Activated CD4-positive, alpha-beta T cell treated with anti-CD3 and anti-CD28 coated beads for 36 hours (primary cell): Measurements from ENCODE around the gene GRK7. TPM values are rescaled to one million over a fixed set of nuclear protein-coding genes. Genes with fewer than 3 reads are reported as not detected.
"Not testable (repeated sequence)": the region's sequence is repeated elsewhere in the genome, so short reads cannot be mapped to it uniquely, and the experiment has no call there.

Experiments used
- ATAC-seq: fragments of 200-7000 bp; cut with Tn5 transposase; one replicate; pipeline ENCODE4 v1.10.0; 2021; ENCODE audit warnings: mild to moderate bottlenecking, moderate library complexity
- CTCF ChIA-PET: fragments of 350-600 bp; sonication (Branson Sonifier 250); formaldehyde crosslinking; loops from one replicate; lab custom pipeline; 2021; ENCODE audit warnings: antibody characterized with exemption; lab: Charles Lee
- POLR2A ChIA-PET: fragments of 350-600 bp; sonication (Branson Sonifier 250); formaldehyde crosslinking; loops from one replicate; lab custom pipeline; 2021; ENCODE audit warnings: antibody characterized with exemption, inconsistent platforms; lab: Charles Lee
- DNase-seq: peaks from one replicate; pipeline ENCODE4 v3.0.0-alpha.2; 2020
- H3K27ac Mint-ChIP-seq: one replicate; pipeline ENCODE4 v1.8.0; 2021; ENCODE audit warnings: mixed read lengths
- H3K27me3 Mint-ChIP-seq: one replicate; pipeline ENCODE4 v1.8.0; 2021; ENCODE audit warnings: mixed read lengths
- H3K36me3 Mint-ChIP-seq: one replicate; pipeline ENCODE4 v1.8.0; 2021; ENCODE audit warnings: low read depth, mixed read lengths
- H3K4me1 Mint-ChIP-seq: one replicate; pipeline ENCODE4 v1.8.0; 2021; ENCODE audit warnings: mixed read lengths
- H3K4me3 Mint-ChIP-seq: one replicate; pipeline ENCODE4 v1.8.0; 2021; ENCODE audit warnings: mild to moderate bottlenecking, moderate library complexity, mixed read lengths
- H3K9me3 Mint-ChIP-seq: one replicate; pipeline ENCODE4 v1.8.0; 2021; ENCODE audit warnings: low read depth, mixed read lengths
- intact Hi-C, 2 experiments: fragments of 100-400 bp; cut with DNase I in 1 of 2; cut with micrococcal nuclease in 1 of 2; formaldehyde crosslinking; loops; one replicate each; pipeline versions ENCODE4 v1.14.2 to v1.15.1; 2022 to 2024; cut with DNase I, micrococcal nuclease
- total RNA-seq, 2 experiments: library from RNA; stranded (reverse); gene quantifications; one replicate each; pipeline ENCODE4 v1.2.3, GENCODE V29; 2021

Gene GRK7
- total RNA-seq, 2 experiments from 2014 or later: not detected

DNA sequence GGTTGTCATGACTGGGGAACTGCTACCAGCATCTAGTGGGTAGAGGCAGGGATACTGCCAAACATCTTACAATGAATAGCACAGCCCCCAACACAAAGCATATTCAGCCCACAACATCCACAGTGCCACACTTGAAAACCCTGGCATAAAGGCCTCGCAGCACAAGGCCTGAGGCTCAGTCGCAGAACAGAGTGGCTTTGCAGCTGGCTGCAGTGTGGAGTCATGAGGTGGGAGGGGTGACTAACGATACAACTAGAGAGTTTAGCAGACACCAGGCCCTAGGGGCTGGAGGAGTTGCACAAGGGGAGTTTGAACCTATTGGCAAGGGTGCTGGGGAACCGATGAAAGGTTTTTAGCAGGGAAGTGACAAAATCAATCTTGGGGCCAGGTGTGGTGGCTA lies 32.1 kb downstream of the GRK7 start:
- ATAC-seq (peak; percentile 13), DNase-seq (peak; percentile 59)
- no peaks in the 10 kb centered on the region for H3K36me3 Mint-ChIP-seq
- H3K4me1 Mint-ChIP-seq: peaks cover 52% of the 10 kb centered on the region
- intact Hi-C loops: loop anchor here (5.0 to 10.0 kb wide), 6 partner anchors 308 to 563 kb away; partner anchors contain the start of genes RASA2 (in 2 of the 2), GK5 (in 1 of the 2), PXYLP1 (in 1 of the 2) and TFDP2 (in 1 of the 2)
- ChIA-PET POLR2A (no interaction called here), CTCF (interaction anchor here (1.0 to 2.7 kb wide), 3 partner anchors 57 to 336 kb away, joined by 3 to 16 read pairs (median 3); partner anchors contain the start of gene RNF7)
- no peaks in the 10 kb centered on the region for H3K27me3 Mint-ChIP-seq
- peak overlapping the region; percentile 97 for H3K27ac Mint-ChIP-seq
- H3K9me3 Mint-ChIP-seq: no peaks in the 10 kb centered on the region
- H3K4me3 Mint-ChIP-seq: no peak overlapping the region

DNA sequence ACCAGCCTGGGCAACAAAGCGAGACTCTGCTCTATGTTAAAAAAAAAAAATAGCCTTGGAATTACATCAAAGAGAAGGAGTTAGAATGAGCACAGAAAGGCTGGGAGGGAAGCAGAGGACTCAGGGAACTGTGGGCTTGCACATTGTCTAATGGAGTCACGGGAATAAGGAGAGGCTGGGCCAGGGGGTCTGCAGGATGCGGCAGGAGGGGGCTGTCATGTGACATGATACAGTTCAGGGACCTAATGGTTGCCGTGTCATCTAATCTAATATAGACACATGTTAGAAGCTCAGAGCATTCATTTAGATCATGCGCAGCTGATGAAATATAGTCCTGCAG lies 32.5 kb downstream of the GRK7 start:
- H3K4me3 Mint-ChIP-seq: no peak overlapping the region
- peak overlapping the region; percentile 97 for H3K27ac Mint-ChIP-seq
- intact Hi-C loops: loop anchor here (1.0 to 10.0 kb wide), 14 partner anchors 57 to 929 kb away; partner anchors contain the start of genes ATP1B3 (in 2 of the 2), RASA2 (in 2 of the 2), RNF7 (in 2 of the 2) and GK5 (in 1 of the 2)
- H3K36me3 Mint-ChIP-seq: no peaks in the 10 kb centered on the region
- no peaks in the 10 kb centered on the region for H3K9me3 Mint-ChIP-seq
- DNase-seq: no peak
- H3K4me1 Mint-ChIP-seq: peaks cover 52% of the 10 kb centered on the region
- CTCF ChIA-PET: interaction anchor here (1.0 to 2.7 kb wide), 7 partner anchors 8 to 336 kb away, joined by 3 to 16 read pairs (median 3); partner anchors contain the start of gene RNF7
- ATAC-seq: no peak
- POLR2A ChIA-PET: interaction anchor here (0.6 kb wide), 1 partner anchor 1551 kb away, joined by 4 read pairs; no protein-coding TSS in a partner anchor
- no peaks in the 10 kb centered on the region for H3K27me3 Mint-ChIP-seq

DNA sequence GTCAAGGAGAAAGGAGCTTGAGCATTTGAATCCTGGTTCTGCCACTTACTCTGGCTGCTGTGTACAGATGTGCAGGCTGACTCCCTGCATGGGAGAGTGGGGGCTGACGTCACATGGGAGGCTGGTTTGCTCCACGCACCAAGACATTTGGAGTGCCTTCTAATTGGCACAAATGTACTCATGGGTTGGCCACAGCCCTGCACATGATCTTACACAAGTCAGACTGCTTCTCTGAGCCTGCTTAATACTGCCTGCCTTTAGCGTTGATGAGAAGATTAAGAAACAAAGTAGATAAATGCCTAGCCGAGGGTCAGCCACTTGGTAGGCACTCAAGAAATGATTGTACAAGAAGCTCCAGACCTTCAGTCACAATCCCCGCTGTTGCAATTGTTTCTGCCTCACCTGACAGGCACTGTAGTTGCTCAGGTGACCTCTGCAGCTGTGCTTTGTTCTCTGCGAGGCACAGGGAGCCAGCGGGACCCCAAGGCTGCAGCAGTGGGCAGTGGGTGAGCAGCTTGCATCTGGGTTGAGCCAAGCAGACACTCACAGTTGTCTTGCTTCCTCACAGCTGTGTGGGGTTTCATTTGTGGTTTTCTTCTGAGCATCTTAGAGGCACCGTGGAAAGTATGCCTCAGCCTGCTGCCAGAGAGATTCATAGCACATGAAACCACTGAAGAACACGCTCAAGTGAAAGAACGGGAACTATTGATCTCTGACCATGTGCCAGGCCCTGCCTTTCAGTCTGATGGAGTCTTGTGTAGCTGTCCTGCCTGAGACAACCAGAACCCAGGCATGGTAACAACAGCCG lies 33.1 kb downstream of the GRK7 start:
- DNase-seq (peak; percentile 90), ATAC-seq (peak; percentile 84)
- CTCF ChIA-PET: interaction anchor here (0.7 to 2.7 kb wide), 13 partner anchors 8 to 337 kb away, joined by 3 to 21 read pairs (median 3); partner anchors contain the start of gene RNF7
- Mint-ChIP-seq H3K4me3 (peak overlapping the region; percentile 77), H3K4me1 (peaks cover 52% of the 10 kb centered on the region), H3K9me3 (no peaks in the 10 kb centered on the region), H3K27ac (peak overlapping the region; percentile 97), H3K27me3 (no peaks in the 10 kb centered on the region), H3K36me3 (no peaks in the 10 kb centered on the region)
- intact Hi-C loops: loop anchor here (1.0 to 10.0 kb wide), 14 partner anchors 58 to 929 kb away; partner anchors contain the start of genes ATP1B3 (in 2 of the 2), RASA2 (in 2 of the 2), RNF7 (in 2 of the 2) and GK5 (in 1 of the 2)
- POLR2A ChIA-PET: interaction anchor here (0.6 to 1.6 kb wide), 2 partner anchors 79 to 1550 kb away, joined by 4 to 9 read pairs; no protein-coding TSS in a partner anchor

DNA sequence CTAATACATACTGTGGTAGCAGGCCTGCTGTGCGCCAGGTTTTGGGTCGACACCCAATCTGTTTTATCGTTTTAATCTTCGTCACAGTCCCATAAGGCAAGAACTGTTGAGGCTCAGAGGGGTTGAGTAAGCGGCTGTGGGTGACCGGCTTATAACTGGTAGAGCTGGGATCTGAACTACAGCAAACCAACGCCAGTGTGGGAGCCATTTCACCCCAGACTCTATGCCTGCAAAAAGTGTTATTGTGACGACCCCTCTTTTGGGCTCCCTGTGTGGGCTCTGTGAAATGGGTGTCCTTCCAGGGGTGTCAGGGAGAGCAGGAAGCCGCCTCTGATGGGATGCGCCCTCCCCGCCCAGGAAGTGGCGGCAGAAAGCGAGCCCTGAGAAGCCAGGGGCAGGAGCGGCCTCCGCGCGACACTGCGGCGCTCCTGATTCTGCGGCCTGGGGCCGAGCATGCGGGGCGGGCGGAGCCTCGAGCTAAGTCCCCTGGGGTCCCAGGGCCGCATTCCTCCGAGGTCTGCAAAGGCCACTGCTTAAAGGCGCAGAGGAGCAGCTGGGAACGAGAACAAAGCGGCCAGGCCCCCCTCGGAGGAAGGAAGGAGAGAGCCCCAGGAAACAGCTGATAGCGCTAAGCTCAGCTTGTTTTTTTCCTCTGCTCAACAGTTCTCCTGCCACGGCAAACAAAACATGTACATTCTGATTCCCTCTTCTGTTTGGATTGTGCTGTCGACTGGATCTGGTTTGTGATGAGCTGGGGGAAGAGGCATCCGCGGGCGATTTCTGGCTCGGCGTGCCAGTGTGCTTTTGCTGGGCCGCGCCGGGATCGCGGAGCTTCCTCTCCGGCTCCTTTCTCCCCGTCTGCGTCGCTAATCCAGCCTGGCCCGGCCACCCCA lies 33.9 kb downstream of the GRK7 start:
- peak; percentile 60 for DNase-seq
- Mint-ChIP-seq H3K9me3 (no peaks in the 10 kb centered on the region), H3K27me3 (no peaks in the 10 kb centered on the region), H3K4me1 (peaks cover 52% of the 10 kb centered on the region), H3K4me3 (peak overlapping the region; percentile 77), H3K36me3 (no peaks in the 10 kb centered on the region), H3K27ac (peak overlapping the region; percentile 97)
- CTCF ChIA-PET: interaction anchor here (0.6 to 2.7 kb wide), 14 partner anchors 9 to 327 kb away, joined by 3 to 21 read pairs (median 4); partner anchors contain the start of gene RNF7
- POLR2A ChIA-PET: interaction anchor here (0.6 to 1.6 kb wide), 2 partner anchors 44 to 78 kb away, joined by 3 to 9 read pairs; no protein-coding TSS in a partner anchor
- peak; percentile 62 for ATAC-seq
- intact Hi-C loops: loop anchor here (1.0 to 10.0 kb wide), 15 partner anchors 59 to 928 kb away; partner anchors contain the start of genes ATP1B3 (in 2 of the 2), RASA2 (in 2 of the 2), RNF7 (in 2 of the 2) and GK5 (in 1 of the 2)

DNA sequence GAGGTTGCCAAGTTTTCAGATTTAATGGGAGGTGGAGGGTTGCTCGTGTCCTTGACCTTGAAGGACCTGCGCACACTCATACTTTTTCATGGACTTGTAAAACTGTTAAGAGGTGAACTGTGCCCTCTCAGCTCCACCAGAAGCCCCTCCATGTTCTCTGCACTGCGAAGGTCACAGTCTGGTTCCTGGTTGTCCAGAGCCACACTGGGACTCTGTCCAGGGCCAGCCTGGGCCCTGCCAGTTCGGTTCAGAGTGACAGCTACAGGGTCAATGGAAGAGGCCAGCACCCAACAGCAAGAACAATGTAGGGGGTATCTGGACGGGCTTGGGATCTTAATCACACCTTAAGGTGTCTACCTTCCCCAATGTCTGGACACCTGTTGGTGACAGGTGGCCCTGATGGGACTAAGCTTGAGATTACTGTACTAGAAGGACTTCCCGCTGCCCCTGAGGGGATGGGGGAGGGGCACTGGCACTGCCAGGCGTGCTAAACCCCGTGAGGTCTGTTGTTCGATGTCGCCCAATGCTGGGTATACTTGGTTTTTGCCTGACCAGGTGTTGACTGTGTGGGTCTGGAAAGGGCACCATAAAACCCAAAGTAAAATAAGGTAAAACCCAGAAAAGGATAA lies 34.7 kb downstream of the GRK7 start:
- Mint-ChIP-seq H3K27ac (peak overlapping the region; percentile 97), H3K9me3 (no peaks in the 10 kb centered on the region), H3K27me3 (no peaks in the 10 kb centered on the region), H3K4me1 (peaks cover 52% of the 10 kb centered on the region), H3K4me3 (peak overlapping the region; percentile 77), H3K36me3 (no peaks in the 10 kb centered on the region)
- DNase-seq (peak; percentile 21), ATAC-seq (no peak)
- ChIA-PET POLR2A (interaction anchor here (0.6 to 1.6 kb wide), 2 partner anchors 43 to 77 kb away, joined by 3 to 9 read pairs; no protein-coding TSS in a partner anchor), CTCF (interaction anchor here (0.6 to 2.7 kb wide), 10 partner anchors 9 to 327 kb away, joined by 3 to 21 read pairs (median 4); partner anchors contain the start of gene RNF7)
- intact Hi-C loops: loop anchor here (1.0 to 10.0 kb wide), 12 partner anchors 79 to 927 kb away; partner anchors contain the start of genes RASA2 (in 2 of the 2), ATP1B3 (in 1 of the 2), GK5 (in 1 of the 2) and PXYLP1 (in 1 of the 2)

DNA sequence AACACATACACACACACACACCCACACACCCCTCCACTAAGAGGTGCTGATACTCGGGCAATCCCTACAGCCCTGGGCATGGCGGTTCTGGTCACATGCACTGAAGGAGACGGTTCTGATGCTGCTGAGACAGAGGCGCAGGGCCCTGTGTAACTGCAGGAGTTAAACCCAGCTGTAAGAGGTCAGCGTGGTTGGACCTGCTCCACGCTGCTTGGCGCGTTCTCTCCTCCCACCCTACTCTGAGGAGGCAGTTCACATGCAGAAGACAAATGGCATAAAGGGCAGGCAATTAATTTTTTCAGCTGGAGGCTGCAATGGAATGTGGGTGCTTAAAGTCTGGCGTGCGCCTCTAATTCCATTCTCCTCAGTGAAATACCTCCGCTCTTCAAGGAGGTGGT lies 35.2 kb downstream of the GRK7 start:
- intact Hi-C loops: loop anchor here (5.0 to 10.0 kb wide), 6 partner anchors 311 to 566 kb away; partner anchors contain the start of genes RASA2 (in 2 of the 2), GK5 (in 1 of the 2), PXYLP1 (in 1 of the 2) and TFDP2 (in 1 of the 2)
- ChIA-PET CTCF (interaction anchor here (1.1 kb wide), 1 partner anchor 9 kb away, joined by 3 read pairs; no protein-coding TSS in a partner anchor), POLR2A (no interaction called here)
- Mint-ChIP-seq H3K4me3 (peak overlapping the region; percentile 77), H3K27me3 (no peaks in the 10 kb centered on the region), H3K9me3 (no peaks in the 10 kb centered on the region), H3K36me3 (no peaks in the 10 kb centered on the region), H3K4me1 (peaks cover 52% of the 10 kb centered on the region), H3K27ac (no peak overlapping the region)
- peak; percentile 14 for DNase-seq
- ATAC-seq: no peak

DNA sequence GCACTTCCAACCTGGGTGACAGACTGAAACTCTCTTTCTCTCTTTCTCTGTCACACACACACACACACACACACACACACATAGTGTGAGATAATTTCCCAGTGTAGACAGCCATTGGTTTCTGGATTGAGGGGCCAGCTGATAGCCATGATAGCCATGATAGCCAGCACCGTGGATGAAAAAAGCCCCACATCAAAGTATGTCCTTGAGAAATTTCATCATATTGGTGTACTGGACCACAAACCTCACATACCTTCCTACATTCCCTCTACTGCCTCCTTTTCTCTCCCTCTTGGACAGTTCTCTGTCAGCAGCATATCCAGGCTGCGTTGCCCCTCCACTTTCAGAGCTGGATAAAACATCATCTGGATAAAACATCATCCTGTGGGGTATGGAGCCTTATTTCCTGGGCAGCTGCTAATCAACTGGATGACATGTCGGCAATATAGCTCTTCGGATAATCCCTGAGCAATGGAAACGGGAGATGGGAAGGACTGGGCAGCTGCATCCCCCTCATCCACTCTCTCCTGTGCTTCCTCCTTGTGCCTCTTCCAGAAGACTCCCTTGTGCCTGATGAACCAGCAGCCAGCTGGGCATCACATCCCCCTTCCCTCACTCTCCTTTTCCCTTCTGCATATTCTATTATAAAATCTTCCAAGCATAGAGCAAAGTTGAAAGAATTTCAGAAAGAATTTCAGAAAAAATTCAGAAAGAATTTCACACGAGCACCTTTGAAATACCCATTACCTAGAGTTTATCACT lies 39.3 kb downstream of the GRK7 start:
- no peaks in the 10 kb centered on the region for H3K36me3 Mint-ChIP-seq

DNA sequence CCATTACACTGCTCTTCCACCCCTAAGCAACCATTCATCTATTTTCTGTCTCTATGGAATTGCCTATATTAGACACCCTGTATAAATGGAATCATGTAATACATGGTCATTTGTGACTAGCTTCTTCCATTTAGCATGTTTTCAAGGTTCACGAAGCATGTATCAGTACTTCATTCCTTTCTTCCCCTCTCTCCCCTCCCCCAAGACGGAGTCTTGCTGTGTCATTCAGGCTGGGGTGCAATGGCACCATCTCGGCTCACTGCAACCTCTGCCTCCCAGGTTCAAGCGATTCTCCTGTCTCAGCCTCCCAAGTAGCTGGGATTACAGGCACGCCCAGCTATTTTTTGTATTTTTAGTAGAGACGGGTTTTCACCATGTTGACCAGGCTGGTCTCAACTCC lies 40.3 kb downstream of the GRK7 start:
- POLR2A ChIA-PET, intact Hi-C loops, H3K27ac Mint-ChIP-seq, H3K27me3 Mint-ChIP-seq, H3K4me1 Mint-ChIP-seq, DNase-seq, ATAC-seq, H3K4me3 Mint-ChIP-seq, H3K9me3 Mint-ChIP-seq, H3K36me3 Mint-ChIP-seq: not testable (repeated sequence)
- CTCF ChIA-PET: interaction anchor here (0.5 kb wide), 1 partner anchor 322 kb away, joined by 3 read pairs; no protein-coding TSS in a partner anchor

More for the DNA sequence above, 39.3 kb downstream of the GRK7 start:
- intact Hi-C loops: no loop called here
- Mint-ChIP-seq H3K27me3 (no peaks in the 10 kb centered on the region), H3K27ac (no peak overlapping the region), H3K4me3 (no peak overlapping the region), H3K9me3 (no peaks in the 10 kb centered on the region), H3K4me1 (peaks cover 16% of the 10 kb centered on the region)
- no peak for DNase-seq
- CTCF ChIA-PET: interaction anchor here (0.5 to 0.6 kb wide), 2 partner anchors 20 to 47 kb away, joined by 3 read pairs; no protein-coding TSS in a partner anchor
- POLR2A ChIA-PET: interaction anchor here (0.7 kb wide), 1 partner anchor 10 kb away, joined by 3 read pairs; no protein-coding TSS in a partner anchor
- no peak for ATAC-seq

DNA sequence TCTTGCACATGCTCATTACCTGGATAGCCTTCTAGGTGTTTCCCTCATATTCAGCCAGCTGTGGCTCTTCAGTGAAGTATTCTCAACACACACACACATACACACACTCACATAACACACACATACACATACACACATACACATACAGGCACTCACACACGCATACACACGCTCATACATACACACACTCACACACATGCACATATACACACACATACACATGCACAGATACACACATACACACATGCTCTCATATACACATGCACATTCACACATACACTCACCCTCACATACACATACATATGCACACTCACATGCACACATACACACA lies 41.2 kb downstream of the GRK7 start:
- intact Hi-C loops: no loop called here
- H3K9me3 Mint-ChIP-seq: no peaks in the 10 kb centered on the region
- no peaks in the 10 kb centered on the region for H3K27me3 Mint-ChIP-seq
- no peak for DNase-seq
- no peaks in the 10 kb centered on the region for H3K4me1 Mint-ChIP-seq
- ATAC-seq: no peak
- H3K27ac Mint-ChIP-seq: no peak overlapping the region
- POLR2A ChIA-PET: no interaction called here
- no peaks in the 10 kb centered on the region for H3K36me3 Mint-ChIP-seq
- no peak overlapping the region for H3K4me3 Mint-ChIP-seq
- CTCF ChIA-PET: no interaction called here
